SK-N-SH treated with all-trans-retinoic acid at 6 μM for 48 hours (cell line): ENCODE results near the gene TTC38.

Experiments
- ATAC-seq: fragments of 200-7000 bp; cut with Tn5 transposase; 3 replicates; pipeline ENCODE4 v1.9.1; 2020; ENCODE audit warnings: mild to moderate bottlenecking, moderate library complexity
- ARNTL ChIP-seq: fragments of 450-650 bp; formaldehyde crosslinking; IDR thresholded peaks from 2 replicates; pipeline ENCODE4 v1.5.0; 2020; ENCODE audit warnings: low read depth, mild to moderate bottlenecking, moderate library complexity, borderline replicate concordance
- BACH2 ChIP-seq: fragments of 250-450 bp; sonication (Bioruptor Pico); IDR thresholded peaks from 2 replicates; pipeline ENCODE4 v1.9.0; 2021; ENCODE audit warnings: mild to moderate bottlenecking, borderline replicate concordance
- CREB5 ChIP-seq: fragments of 250-450 bp; sonication (Bioruptor Pico); IDR thresholded peaks from 2 replicates; pipeline ENCODE4 v1.5.1; 2020; ENCODE audit warnings: low read depth, mild to moderate bottlenecking, moderate library complexity
- CSDC2 ChIP-seq: fragments of 250-450 bp; sonication (Bioruptor Pico); IDR thresholded peaks from 2 replicates; pipeline ENCODE4 v1.5.0; 2020; ENCODE audit warnings: mild to moderate bottlenecking, moderate library complexity
- CSRNP3 ChIP-seq: fragments of 250-450 bp; sonication (Bioruptor Pico); IDR thresholded peaks from 2 replicates; pipeline ENCODE4 v1.5.1; 2021; ENCODE audit warnings: mild to moderate bottlenecking, moderate library complexity
- ESRRG ChIP-seq: fragments of 250-450 bp; sonication (Bioruptor Pico); IDR thresholded peaks from 2 replicates; pipeline ENCODE4 v1.6.1; 2021; ENCODE audit warnings: mild to moderate bottlenecking
- GLIS3 ChIP-seq: fragments of 250-450 bp; sonication (Bioruptor Pico); IDR thresholded peaks from 2 replicates; pipeline ENCODE4 v1.5.0; 2020; ENCODE audit warnings: mild to moderate bottlenecking, moderate library complexity
- ISL1 ChIP-seq: fragments of 250-450 bp; sonication (Bioruptor Pico); IDR thresholded peaks from 2 replicates; pipeline ENCODE4 v2.1.2; 2022; ENCODE audit warnings: mild to moderate bottlenecking, moderate library complexity
- OSR1 ChIP-seq: fragments of 250-450 bp; sonication (Bioruptor Pico); IDR thresholded peaks from 2 replicates; pipeline ENCODE4 v1.8.0; 2022; ENCODE audit warnings: moderate library complexity, mild to moderate bottlenecking, inconsistent platforms
- PATZ1 ChIP-seq: fragments of 250-450 bp; sonication (Bioruptor Pico); IDR thresholded peaks from 2 replicates; pipeline ENCODE4 v1.8.0; 2020; ENCODE audit warnings: mild to moderate bottlenecking, moderate library complexity, borderline replicate concordance
- POU6F1 ChIP-seq: fragments of 250-450 bp; sonication (Bioruptor Pico); IDR thresholded peaks from 2 replicates; pipeline ENCODE4 v1.8.0; 2021; ENCODE audit warnings: low read depth, mild to moderate bottlenecking, moderate library complexity, borderline replicate concordance
- PPARA ChIP-seq: fragments of 250-450 bp; sonication (Bioruptor Pico); IDR thresholded peaks from 2 replicates; pipeline ENCODE4 v1.5.0; 2020; ENCODE audit warnings: mild to moderate bottlenecking, borderline replicate concordance
- RARB ChIP-seq: fragments of 250-450 bp; sonication (Bioruptor Pico); IDR thresholded peaks from 2 replicates; pipeline ENCODE4 v1.8.0; 2021; ENCODE audit warnings: mild to moderate bottlenecking, moderate library complexity
- SNAI2 ChIP-seq: fragments of 250-450 bp; sonication (Bioruptor Pico); IDR thresholded peaks from 2 replicates; pipeline ENCODE4 v1.5.0; 2020; ENCODE audit warnings: mild to moderate bottlenecking, moderate library complexity
- TOX ChIP-seq: fragments of 250-450 bp; sonication (Bioruptor Pico); IDR thresholded peaks from 2 replicates; pipeline ENCODE4 v1.8.0; 2021; ENCODE audit warnings: mild to moderate bottlenecking, moderate library complexity, borderline replicate concordance
- TSHZ2 ChIP-seq: fragments of 250-450 bp; sonication (Bioruptor Pico); IDR thresholded peaks from 2 replicates; pipeline ENCODE4 v1.5.0; 2020; ENCODE audit warnings: mild to moderate bottlenecking, moderate library complexity
- ZC3H10 ChIP-seq: fragments of 250-450 bp; sonication (Bioruptor Pico); IDR thresholded peaks from 2 replicates; pipeline ENCODE4 v1.5.1; 2021; ENCODE audit warnings: mild to moderate bottlenecking, moderate library complexity
- ZFP3 ChIP-seq: fragments of 250-450 bp; sonication (Bioruptor Pico); IDR thresholded peaks from 2 replicates; pipeline ENCODE4 v1.5.0; 2020; ENCODE audit warnings: mild to moderate bottlenecking, moderate library complexity
- ZFP30 ChIP-seq: fragments of 450-650 bp; formaldehyde crosslinking; IDR thresholded peaks from 2 replicates; pipeline ENCODE4 v1.5.0; 2022; ENCODE audit warnings: mild to moderate bottlenecking, moderate library complexity
- ZNF70 ChIP-seq: fragments of 450-650 bp; formaldehyde crosslinking; IDR thresholded peaks from 2 replicates; pipeline ENCODE4 v1.5.0; 2020; ENCODE audit warnings: mild to moderate bottlenecking, moderate library complexity
- ZNF8 ChIP-seq: fragments of 450-650 bp; formaldehyde crosslinking; IDR thresholded peaks from 2 replicates; pipeline ENCODE4 v1.5.0; 2020; ENCODE audit warnings: mild to moderate bottlenecking, moderate library complexity

Gene TTC38

GRCh38 chr22:46326066-46326680 is 58.4 kb downstream of the TTC38 start:
- ATAC-seq, result no peak
- TF ChIP-seq CSRNP3 (no peak), TOX (CRISPR knock-in tag) (no peak), TSHZ2 (CRISPR knock-in tag) (no peak), ZC3H10 (CRISPR knock-in tag) (no peak), ZFP30 (CRISPR knock-in tag) (no peak), CREB5 (CRISPR knock-in tag) (no peak), GLIS3 (CRISPR knock-in tag) (no peak), SNAI2 (CRISPR knock-in tag) (no peak), POU6F1 (no peak), OSR1 (no peak), CSDC2 (CRISPR knock-in tag) (no peak), ZFP3 (CRISPR knock-in tag) (no peak), ZNF70 (CRISPR knock-in tag) (no peak), RARB (CRISPR knock-in tag) (no peak), ARNTL (CRISPR knock-in tag) (no peak), PPARA (CRISPR knock-in tag) (no peak), BACH2 (CRISPR knock-in tag) (no peak), ESRRG (no peak), ZNF8 (CRISPR knock-in tag) (no peak), ISL1 (CRISPR knock-in tag) (no peak)

GRCh38 chr22:46327691-46328465 is 60.1 kb downstream of the TTC38 start:
- ATAC-seq, result no peak

More at GRCh38 chr22:46327691-46328465, 60.1 kb downstream of the TTC38 start:
- TF ChIP-seq ZFP3 (CRISPR knock-in tag) (no peak), ESRRG (no peak), TOX (CRISPR knock-in tag) (no peak), PPARA (CRISPR knock-in tag) (no peak), OSR1 (no peak), RARB (CRISPR knock-in tag) (no peak), ARNTL (CRISPR knock-in tag) (no peak), PATZ1 (CRISPR knock-in tag) (no peak), CREB5 (CRISPR knock-in tag) (no peak)
